GM18505 (cell line): ENCODE data around the gene OR4C5.
"Not testable (repeated sequence)": the region's sequence is repeated elsewhere in the genome, so short reads cannot be mapped to it uniquely, and the experiment has no call there.

ENCODE experiments used
- ATAC-seq: cut with Tn5 transposase; IDR thresholded peaks from one replicate; pipeline ENCODE4 v1.9.1; 2021; ENCODE audit not compliant: unreplicated experiment
- POLR2A ChIP-seq: IDR thresholded peaks from 4 replicates; pipeline ENCODE4 v1.6.1; 2011; ENCODE audit warnings: borderline replicate concordance; ENCODE audit not compliant: insufficient read depth, insufficient read length; ENCODE audit errors: extremely low read depth

OR4C5 gene

DNA sequence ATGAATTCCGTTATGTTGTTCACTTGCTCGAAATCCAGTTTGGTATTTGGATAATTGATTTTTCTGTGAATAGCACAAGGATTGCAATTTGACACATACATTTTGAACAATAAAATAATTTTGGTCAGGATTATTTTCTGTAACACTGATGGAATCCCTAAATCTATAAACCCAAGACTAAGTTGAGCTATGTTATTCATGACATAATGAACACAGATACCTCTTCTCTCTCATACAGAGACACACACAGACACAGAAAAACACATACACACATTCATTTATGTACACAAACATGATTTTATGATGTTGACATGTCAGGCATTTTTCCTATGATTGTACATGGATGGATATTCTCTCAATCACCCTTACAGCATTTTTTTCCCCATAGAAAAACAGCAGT, at the start of gene OR4C5:
Gene OR4C5, minus strand, starts transcription at position 101 of the 400 bp plus-strand sequence. Its CDS starts 0 bp downstream, at position 101.
- no peak for ATAC-seq
- TF ChIP-seq POLR2A, result no peak

DNA sequence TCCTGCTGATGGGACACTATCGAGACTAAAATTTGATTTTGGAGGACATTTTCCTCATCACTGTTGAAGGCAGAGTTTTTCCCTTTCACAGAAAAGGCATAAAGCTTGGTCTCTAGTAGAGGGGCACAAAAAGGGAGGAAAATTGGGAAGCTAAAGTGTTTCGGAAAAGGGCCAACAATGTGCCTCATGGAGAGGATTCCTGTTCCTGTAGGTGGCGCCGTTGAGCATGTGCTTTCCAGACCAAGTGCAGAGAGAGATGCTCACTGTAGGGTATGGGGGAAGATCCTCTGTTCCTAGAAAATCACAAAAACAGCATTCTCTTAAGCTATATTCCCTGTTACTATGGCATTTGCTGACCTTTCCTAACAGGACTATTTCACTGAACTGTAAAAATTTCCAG, 18.4 kb upstream of the OR4C5 start:
- no peak for ATAC-seq
- no peak for TF ChIP-seq POLR2A

DNA sequence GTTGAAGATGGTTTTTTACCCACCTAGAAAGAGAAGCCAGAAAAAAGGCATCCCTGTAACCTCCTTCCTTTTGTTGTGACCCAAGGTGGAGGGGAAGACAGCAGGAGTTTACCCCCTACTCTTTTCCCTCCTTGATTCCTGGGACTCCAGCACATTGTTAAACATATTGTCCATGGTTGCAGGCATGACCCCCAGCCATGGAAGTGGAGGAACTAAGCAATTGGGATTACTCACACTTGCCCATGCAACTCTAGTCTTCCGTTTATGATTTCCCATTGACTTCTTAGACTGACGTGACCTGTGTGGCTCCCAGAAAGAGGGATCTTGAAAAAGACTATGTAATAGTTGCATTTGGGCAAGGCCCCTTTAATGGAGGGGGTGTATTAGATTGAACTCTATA, 17.9 kb upstream of the OR4C5 start:
- ATAC-seq, result not testable (repeated sequence)

DNA sequence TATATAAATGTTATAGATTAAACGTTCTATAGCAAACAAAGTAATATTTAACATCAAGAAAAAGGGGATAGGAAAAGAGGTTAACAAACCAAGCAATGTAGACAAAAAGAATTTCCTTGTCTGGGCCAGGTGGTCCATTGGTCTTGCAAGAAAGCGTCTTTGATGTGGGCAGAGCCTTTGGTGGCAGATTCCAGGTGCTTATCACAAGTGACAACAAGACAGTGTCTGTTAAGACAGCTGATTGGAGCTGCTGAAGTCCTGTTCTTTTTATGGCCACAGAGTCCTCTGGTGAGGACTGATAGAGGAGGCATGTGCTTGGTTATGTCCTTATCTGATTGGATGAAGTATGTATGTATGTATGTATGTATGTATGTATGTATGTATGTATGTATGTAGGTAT, 5.0 kb downstream of the OR4C5 start:
- not testable (repeated sequence) for ATAC-seq

DNA sequence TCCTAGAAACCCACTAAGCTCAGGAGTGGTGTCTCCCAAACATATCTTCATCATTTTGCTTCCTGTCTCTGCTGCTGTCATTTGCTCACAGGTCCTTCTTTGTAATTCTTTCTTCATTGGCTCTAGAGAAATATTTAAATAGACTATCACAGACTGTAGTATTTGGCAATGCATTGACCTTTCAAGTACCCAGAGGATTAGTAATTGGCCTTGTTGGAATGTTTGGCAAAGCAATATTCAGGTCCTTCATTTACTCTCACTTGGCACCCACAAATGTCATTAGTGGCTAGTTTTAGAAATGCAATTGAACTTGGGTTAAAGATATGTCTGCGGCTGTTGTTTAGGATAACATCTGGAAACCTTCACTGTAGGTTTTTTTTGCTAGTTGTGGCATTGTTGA, 11.6 kb downstream of the OR4C5 start:
- no peak for TF ChIP-seq POLR2A
- ATAC-seq, result no peak

DNA sequence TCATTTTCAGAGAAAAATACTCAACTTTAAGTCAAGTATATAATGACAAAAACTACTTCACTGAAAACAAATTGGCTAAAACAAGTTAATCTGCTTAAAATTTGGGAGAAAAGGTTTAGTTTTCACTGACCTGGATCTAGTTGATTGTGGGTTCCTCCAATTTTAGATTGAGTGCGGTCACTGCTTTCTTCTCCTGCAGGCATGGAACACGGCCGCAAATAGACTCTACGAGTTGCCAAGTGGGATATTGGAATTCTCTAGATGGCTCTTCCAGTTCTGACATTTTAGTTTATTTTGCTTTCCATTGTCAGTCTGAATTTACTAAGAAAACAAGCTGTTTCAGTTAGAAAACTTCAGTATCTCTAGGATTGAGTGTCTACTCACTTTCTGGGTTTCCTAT, 12.3 kb downstream of the OR4C5 start:
- no peak for TF ChIP-seq POLR2A
- ATAC-seq, result no peak

DNA sequence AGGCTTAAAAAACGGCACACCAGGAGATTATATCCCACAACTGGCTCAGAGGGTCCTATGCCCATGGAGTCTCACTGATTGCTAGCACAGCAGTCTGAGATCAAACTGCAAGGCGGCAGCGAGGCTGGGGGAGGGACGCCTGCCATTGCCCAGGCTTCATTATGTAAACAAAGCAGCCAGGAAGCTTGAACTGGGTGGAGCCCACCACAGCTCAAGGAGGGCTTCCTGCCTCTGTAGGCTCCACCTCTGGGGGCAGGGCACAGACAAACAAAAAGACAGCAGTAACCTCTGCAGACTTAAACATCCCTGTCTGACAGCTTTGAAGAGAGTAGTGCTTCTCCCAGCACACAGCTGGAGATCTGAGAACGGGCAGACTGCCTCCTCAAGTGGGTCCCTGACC, 20.0 kb downstream of the OR4C5 start:
- not testable (repeated sequence) for ATAC-seq

DNA sequence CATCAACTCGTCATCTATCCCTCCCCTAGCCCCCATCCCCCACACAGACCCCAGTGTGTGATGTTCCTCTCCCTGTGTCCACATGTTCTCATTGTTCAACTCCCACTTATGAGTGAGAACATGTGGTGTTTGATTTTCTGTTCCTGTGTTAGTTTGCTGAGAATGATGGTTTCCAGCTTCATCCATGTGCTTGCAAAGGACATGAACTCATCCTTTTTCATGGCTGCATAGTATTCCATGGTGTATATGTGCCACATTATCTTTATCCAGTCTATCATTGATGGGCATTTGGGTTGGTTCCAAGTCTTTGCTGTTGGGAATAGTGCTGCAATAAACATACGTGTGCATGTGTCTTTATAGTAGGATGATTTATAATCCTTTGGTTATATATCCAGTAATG, 23.8 kb downstream of the OR4C5 start:
- not testable (repeated sequence) for ATAC-seq

DNA sequence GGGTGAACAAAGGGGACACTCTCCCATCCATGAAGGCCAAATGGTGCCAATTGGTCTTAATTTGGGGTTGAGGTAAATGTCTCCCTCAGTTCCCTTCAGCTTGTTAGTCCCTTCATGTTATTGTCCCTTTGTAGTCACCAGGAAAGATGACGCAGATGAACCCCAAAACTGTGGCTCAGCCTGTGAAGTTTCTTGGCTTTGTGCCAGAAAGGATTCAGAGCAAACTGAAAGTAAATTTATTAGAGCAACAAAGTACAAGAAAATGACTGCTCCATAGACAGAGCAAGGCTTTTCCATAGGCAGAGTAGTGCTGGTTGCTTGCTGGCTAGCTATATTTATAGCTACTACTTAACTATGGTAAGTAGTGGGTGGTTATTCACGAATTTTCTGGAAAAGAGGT, 24.8 kb downstream of the OR4C5 start:
- no peak for ATAC-seq
- no peak for TF ChIP-seq POLR2A

DNA sequence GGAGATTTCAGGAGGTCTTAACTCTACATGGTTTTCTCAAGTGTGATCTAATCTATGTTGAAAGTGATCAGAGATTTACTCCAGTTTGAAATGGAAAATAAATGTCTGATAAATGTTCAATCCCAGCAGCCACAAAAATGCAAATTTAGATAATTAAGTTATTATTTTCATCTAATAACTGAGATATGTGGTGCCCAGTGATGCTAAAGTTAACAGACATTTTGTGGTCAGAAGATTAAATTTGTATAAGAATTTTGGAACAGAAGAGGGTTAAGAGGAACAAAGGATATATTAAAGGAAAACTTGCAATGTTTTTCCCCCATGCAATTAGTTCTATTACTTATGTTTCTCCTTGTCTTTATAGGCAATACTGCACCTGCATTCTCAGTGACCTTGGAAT, 41.6 kb downstream of the OR4C5 start, which contains the start of gene OR4C3:
Gene OR4C3, plus strand, starts transcription at position 301 of the 400 bp plus-strand sequence. CDS start 102 bp downstream, outside the sequence.
- not testable (repeated sequence) for ATAC-seq

DNA sequence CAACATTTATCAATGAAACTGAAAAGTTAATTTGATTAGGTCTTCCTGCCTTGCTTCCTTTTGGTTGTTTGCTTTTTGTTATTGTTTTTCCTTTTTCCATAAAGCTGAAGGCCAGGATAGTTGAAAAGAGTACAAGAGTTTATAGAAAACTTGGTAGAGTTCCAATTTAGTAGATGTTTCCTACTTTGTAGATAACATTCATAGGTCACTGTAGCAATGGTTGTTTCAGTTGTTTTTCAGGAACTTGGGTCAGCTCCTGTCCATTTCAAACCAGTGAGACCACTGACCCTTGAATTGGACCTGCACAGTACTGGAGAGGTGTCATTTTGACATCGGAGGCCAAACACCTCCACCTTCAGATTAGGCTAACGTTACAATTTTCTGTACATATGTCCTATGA, 46.5 kb downstream of the OR4C5 start:
- ATAC-seq, result not testable (repeated sequence)
